Smooth muscle cell (in vitro differentiated cells): ENCODE data around the gene PLEKHA8. TPM values are rescaled to one million over a fixed set of nuclear protein-coding genes. Genes with fewer than 3 reads are reported as not detected.

Experiments used
- DNase-seq: peaks from one replicate; lab custom pipeline; 2025; ENCODE audit not compliant: unreplicated experiment; lab: John Stamatoyannopoulos, UW
- H2AFZ ChIP-seq: fragments of 200-600 bp; sonication (generic); 2 replicates; pipeline ENCODE4 v1.6.0; 2016; ENCODE audit warnings: antibody characterized with exemption, low read depth, mild to moderate bottlenecking
- H3F3A ChIP-seq: fragments of 200-600 bp; sonication (generic); 2 replicates; pipeline ENCODE4 v1.6.0; 2017; ENCODE audit warnings: antibody characterized with exemption, low read depth
- H3K27ac ChIP-seq: fragments of 200-600 bp; sonication (generic); 2 replicates; pipeline ENCODE4 v1.5.1; 2016; ENCODE audit warnings: low read depth, mild to moderate bottlenecking
- H3K27me3 ChIP-seq: fragments of 200-600 bp; sonication (generic); 2 replicates; pipeline ENCODE4 v1.6.1; 2016; ENCODE audit warnings: low read depth, mild to moderate bottlenecking
- H3K36me3 ChIP-seq: fragments of 200-600 bp; sonication (generic); 2 replicates; pipeline ENCODE4 v1.5.1; 2016; ENCODE audit warnings: low read depth
- H3K4me1 ChIP-seq: fragments of 200-600 bp; sonication (generic); 2 replicates; pipeline ENCODE4 v1.5.1; 2016; ENCODE audit warnings: low read depth
- H3K4me2 ChIP-seq: fragments of 200-600 bp; sonication (generic); 2 replicates; pipeline ENCODE4 v1.6.0; 2016; ENCODE audit warnings: mild to moderate bottlenecking
- H3K4me3 ChIP-seq: fragments of 200-600 bp; sonication (generic); 2 replicates; pipeline ENCODE4 v1.5.1; 2016; ENCODE audit warnings: mild to moderate bottlenecking
- H3K79me2 ChIP-seq: fragments of 200-600 bp; sonication (generic); 2 replicates; pipeline ENCODE4 v1.6.0; 2016; ENCODE audit warnings: low read depth, mild to moderate bottlenecking
- H3K9ac ChIP-seq: fragments of 200-600 bp; sonication (generic); 2 replicates; pipeline ENCODE4 v1.6.0; 2016; ENCODE audit warnings: low read depth
- H3K9me3 ChIP-seq: fragments of 200-600 bp; sonication (generic); replicated peaks from 2 replicates; pipeline ENCODE4 v1.5.1; 2016; ENCODE audit warnings: low read depth
- H4K20me1 ChIP-seq: fragments of 200-600 bp; sonication (generic); 2 replicates; pipeline ENCODE4 v1.6.0; 2016; ENCODE audit warnings: low read depth
- CTCF ChIP-seq: fragments of 200-600 bp; sonication (generic); IDR thresholded peaks from 2 replicates; pipeline ENCODE4 v1.5.1; 2017; ENCODE audit warnings: borderline replicate concordance, mild to moderate bottlenecking, antibody characterized with exemption; ENCODE audit not compliant: insufficient read depth, poor library complexity, severe bottlenecking
- WGBS: methylation state at CpG from one replicate; pipeline ENCODE4 v1.1.7; 2016; ENCODE audit warnings: low lambda C conversion rate; 5-methylcytosine and 5-hydroxymethylcytosine counted together
- polyA plus RNA-seq: library from polyadenylated mRNA; unstranded; fragments of >200 nt; fragmentation: Nextera tagmentation; extraction: Ambion mirVana; gene quantifications from 2 replicates; pipeline ENCODE4 v1.2.1, GENCODE V29; 2016
- total RNA-seq: library from RNA; depleted of rRNA; stranded (reverse); fragments of >200 nt; gene quantifications from 2 replicates; pipeline ENCODE4 v1.2.3, GENCODE V29; 2014

PLEKHA8 gene
- total and polyA plus RNA-seq, 2 experiments from 2014 or later = 10.0 to 20.4 TPM

- Histone ChIP-seq H3K4me3 (no peak overlapping the region), H2AFZ (peak overlapping the region; percentile 15), H3K9ac (peak overlapping the region; percentile 70), H3K4me1 (peaks cover 10% of the 10 kb centered on the region), H3F3A (peaks cover 5% of the 10 kb centered on the region), H4K20me1 (no peaks in the 10 kb centered on the region), H3K79me2 (no peaks in the 10 kb centered on the region), H3K27ac (peak overlapping the region; percentile 87), H3K27me3 (no peaks in the 10 kb centered on the region), H3K4me2 (peak overlapping the region; percentile 72), H3K9me3 (no peaks in the 10 kb centered on the region), H3K36me3 (no peaks in the 10 kb centered on the region)
- DNase-seq = peak; percentile 24
- no peak for TF ChIP-seq CTCF
- 17% methylated on average over 16 of the region's 16 CpGs for WGBS
Measured at GRCh38 chr7:30168835-30169573, 140.8 kb downstream of the PLEKHA8 start.

- DNase-seq = no peak
- 67% methylated on average over 2 of the region's 2 CpGs for WGBS
- no peaks in the 10 kb centered on the region for H4K20me1 ChIP-seq
Measured at GRCh38 chr7:30169579-30169978, 141.4 kb downstream of the PLEKHA8 start.

DNA sequence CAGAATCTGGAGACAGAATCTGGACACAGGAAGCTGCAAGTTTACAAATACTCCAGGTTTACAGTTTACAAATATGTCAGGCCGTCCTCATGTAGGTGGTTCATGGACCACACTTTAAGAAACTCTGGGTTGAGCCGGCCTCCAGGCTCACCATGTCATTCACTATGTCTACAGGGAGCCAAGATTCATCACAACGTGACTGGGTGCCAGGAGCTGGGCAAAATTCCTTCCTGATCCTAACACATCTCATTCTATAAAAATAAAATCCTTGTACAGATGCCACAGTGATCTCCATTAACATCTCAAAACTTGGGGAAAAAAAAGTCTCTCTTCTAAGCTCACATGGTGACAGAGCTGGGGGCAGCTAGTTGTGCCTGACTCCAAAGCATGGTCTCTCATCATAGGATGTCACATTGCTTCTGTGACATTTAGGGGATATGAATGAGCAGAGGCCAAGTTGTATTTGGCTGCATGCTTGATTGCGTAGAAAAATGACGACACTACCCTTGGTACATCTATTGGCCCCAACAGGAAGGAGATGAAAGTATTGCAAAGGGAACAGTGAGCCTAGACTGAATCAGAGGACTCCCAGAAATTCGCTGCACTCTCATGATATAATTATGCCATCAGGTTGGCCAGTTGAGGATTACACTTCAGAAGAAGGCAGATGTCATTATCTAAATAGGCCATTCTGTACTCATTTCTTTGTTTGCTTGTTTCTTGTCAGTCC, 142.4 kb downstream of the PLEKHA8 start:
- Histone ChIP-seq H3K4me2 (no peak overlapping the region), H4K20me1 (no peaks in the 10 kb centered on the region), H3K27me3 (no peaks in the 10 kb centered on the region), H3K4me3 (no peak overlapping the region), H3K27ac (no peak overlapping the region), H2AFZ (no peak overlapping the region), H3K9me3 (no peaks in the 10 kb centered on the region), H3K9ac (no peak overlapping the region), H3K79me2 (no peaks in the 10 kb centered on the region), H3K4me1 (peaks cover 7% of the 10 kb centered on the region), H3K36me3 (no peaks in the 10 kb centered on the region), H3F3A (peaks cover 5% of the 10 kb centered on the region)
- no peak for TF ChIP-seq CTCF
- 94% methylated on average over 6 of the region's 6 CpGs for WGBS
- DNase-seq = no peak

More at GRCh38 chr7:30169579-30169978, 141.4 kb downstream of the PLEKHA8 start:
- Histone ChIP-seq H3K36me3 (no peaks in the 10 kb centered on the region), H3K9me3 (no peaks in the 10 kb centered on the region), H3K27me3 (no peaks in the 10 kb centered on the region), H3K79me2 (no peaks in the 10 kb centered on the region), H3K27ac (peak overlapping the region; percentile 87), H3K9ac (peak overlapping the region; percentile 59), H3K4me1 (peaks cover 7% of the 10 kb centered on the region), H3K4me2 (peak overlapping the region; percentile 15), H2AFZ (no peak overlapping the region), H3F3A (peaks cover 5% of the 10 kb centered on the region), H3K4me3 (no peak overlapping the region)
- no peak for TF ChIP-seq CTCF
